ENCODE data around the gene NACC2.

DNA sequence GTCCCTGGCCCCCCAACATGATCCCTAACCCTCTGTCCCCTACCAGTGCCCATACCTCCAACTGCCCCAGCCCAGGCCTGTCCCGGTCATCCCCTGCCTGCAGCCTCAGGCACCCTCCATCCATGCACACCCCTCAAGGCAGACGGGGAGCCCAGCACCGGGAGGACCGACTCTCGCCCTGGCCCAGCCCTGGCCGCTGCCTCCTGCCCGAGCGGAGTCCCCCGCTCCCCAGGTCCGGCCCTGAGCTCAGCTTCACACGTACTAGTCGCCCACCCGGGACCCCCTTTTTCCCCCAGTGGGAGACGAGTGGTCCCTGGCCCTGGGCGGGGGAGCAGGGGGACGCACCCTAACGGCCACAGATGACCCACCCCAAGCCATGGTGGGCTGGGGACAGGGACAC lies 84.9 kb downstream of the NACC2 start:
- TF ChIP-seq, protein P1, sequence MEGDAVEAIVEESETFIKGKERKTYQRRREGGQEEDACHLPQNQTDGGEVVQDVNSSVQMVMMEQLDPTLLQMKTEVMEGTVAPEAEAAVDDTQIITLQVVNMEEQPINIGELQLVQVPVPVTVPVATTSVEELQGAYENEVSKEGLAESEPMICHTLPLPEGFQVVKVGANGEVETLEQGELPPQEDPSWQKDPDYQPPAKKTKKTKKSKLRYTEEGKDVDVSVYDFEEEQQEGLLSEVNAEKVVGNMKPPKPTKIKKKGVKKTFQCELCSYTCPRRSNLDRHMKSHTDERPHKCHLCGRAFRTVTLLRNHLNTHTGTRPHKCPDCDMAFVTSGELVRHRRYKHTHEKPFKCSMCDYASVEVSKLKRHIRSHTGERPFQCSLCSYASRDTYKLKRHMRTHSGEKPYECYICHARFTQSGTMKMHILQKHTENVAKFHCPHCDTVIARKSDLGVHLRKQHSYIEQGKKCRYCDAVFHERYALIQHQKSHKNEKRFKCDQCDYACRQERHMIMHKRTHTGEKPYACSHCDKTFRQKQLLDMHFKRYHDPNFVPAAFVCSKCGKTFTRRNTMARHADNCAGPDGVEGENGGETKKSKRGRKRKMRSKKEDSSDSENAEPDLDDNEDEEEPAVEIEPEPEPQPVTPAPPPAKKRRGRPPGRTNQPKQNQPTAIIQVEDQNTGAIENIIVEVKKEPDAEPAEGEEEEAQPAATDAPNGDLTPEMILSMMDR (IDR thresholded peaks at IDR 0.05; ENCODE audit: extremely low read depth in 1 of 2, insufficient read depth in 1 of 2, low read depth in 1 of 2, low read length in 2 of 2) = no peak
- TF ChIP-seq EZH2 (IDR thresholded peaks at IDR 0.05; ENCODE audit: borderline replicate concordance, low read depth, low read length, severe bottlenecking) (no peak), POLR2A (IDR thresholded peaks at IDR 0.05; ENCODE audit: low read depth, low read length) (no peak)
